SJCRH30 (cell line): ENCODE measurements around the gene IKZF3. TPM values are rescaled to one million over a fixed set of nuclear protein-coding genes. Genes with fewer than 3 reads are reported as not detected.

Source experiments
- DNase-seq, 2 experiments: peaks; one replicate each; pipeline ENCODE4 v3.0.0-alpha.2; 2015 to 2020
- H3K27ac ChIP-seq: fragments of 250-450 bp; sonication (Bioruptor Pico); 2 replicates; pipeline ENCODE4 v1.5.1; 2020; ENCODE audit warnings: mild to moderate bottlenecking, moderate library complexity
- H3K27me3 ChIP-seq: fragments of 250-450 bp; sonication (Bioruptor Pico); 2 replicates; pipeline ENCODE4 v1.5.1; 2020; ENCODE audit warnings: mild to moderate bottlenecking, moderate library complexity
- H3K36me3 ChIP-seq: fragments of 250-450 bp; sonication (Bioruptor Pico); 2 replicates; pipeline ENCODE4 v1.5.1; 2020; ENCODE audit warnings: mild to moderate bottlenecking, moderate library complexity
- H3K4me1 ChIP-seq: fragments of 250-450 bp; sonication (Bioruptor Pico); 2 replicates; pipeline ENCODE4 v1.5.1; 2020; ENCODE audit warnings: mild to moderate bottlenecking, moderate library complexity
- H3K4me3 ChIP-seq: fragments of 250-450 bp; sonication (Bioruptor Pico); 2 replicates; pipeline ENCODE4 v1.5.1; 2020; ENCODE audit warnings: mild to moderate bottlenecking, moderate library complexity
- H3K9me3 ChIP-seq: fragments of 250-450 bp; sonication (Bioruptor Pico); replicated peaks from 2 replicates; pipeline ENCODE4 v1.5.1; 2020; ENCODE audit warnings: mild to moderate bottlenecking, moderate library complexity
- total RNA-seq: library from RNA; depleted of rRNA; stranded (reverse); fragments of >200 nt; shearing (Covaris generic); gene quantifications from 2 replicates; pipeline ENCODE4 v1.2.3, GENCODE V29; 2014; rRNA removed

The IKZF3 gene
- total RNA-seq, 1 experiment from 2014 or later: not detected

DNA sequence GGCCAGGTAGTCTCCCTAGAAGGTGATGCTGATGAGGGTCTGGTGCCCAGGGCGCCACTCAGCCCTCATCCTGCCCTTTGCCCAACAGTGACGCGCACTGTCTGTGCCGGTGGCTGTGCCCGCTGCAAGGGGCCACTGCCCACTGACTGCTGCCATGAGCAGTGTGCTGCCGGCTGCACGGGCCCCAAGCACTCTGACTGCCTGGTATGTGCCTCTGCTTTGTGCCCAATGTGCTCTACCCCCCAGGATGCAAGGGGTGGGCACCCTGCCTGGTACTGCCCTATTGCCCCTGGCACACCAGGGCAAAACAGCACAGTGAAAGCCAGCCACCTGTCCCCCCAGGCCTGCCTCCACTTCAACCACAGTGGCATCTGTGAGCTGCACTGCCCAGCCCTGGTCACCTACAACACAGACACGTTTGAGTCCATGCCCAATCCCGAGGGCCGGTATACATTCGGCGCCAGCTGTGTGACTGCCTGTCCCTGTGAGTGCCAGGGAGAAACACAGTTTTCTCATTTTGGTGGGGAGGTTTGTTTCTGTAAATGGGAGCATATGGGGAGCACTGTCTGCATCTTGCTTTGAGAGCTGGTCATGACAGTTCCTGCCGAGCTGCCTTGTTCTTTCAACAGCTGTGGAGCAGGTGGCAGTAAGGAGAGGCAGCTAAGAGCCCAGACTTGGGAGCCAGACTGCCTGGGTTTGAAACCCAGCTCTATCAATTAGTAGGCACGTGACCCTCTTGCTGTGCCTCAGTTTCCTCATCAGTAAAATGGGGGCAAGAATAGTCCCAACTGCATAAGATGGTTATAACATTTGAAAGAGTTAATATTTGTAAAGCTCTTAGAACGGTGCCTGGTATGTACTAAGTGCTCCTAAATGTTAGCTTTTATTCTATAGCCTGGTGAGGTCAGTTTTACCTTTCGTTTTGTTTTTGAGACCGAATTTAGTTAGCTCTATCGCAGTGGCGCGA, 153.8 kb downstream of the IKZF3 start:
- no peaks in the 10 kb centered on the region for H3K9me3 ChIP-seq
- no peaks in the 10 kb centered on the region for H3K27me3 ChIP-seq
- DNase-seq: no peak
- no peak overlapping the region for H3K4me3 ChIP-seq
- no peak overlapping the region for H3K27ac ChIP-seq
- no peaks in the 10 kb centered on the region for H3K4me1 ChIP-seq
- H3K36me3 ChIP-seq: no peaks in the 10 kb centered on the region

GRCh38 chr17:39709319-39709997, 154.7 kb downstream of the IKZF3 start:
- Histone ChIP-seq H3K27me3 (no peaks in the 10 kb centered on the region), H3K9me3 (no peaks in the 10 kb centered on the region), H3K4me3 (no peak overlapping the region), H3K36me3 (no peaks in the 10 kb centered on the region), H3K27ac (no peak overlapping the region), H3K4me1 (no peaks in the 10 kb centered on the region)
- DNase-seq: no peak

Other genes with a start within 250 kb of the IKZF3 start
- not detected in 2 replicates for gene PPP1R1B, start 237.4 kb downstream of the IKZF3 start, total RNA-seq
- 21.8 and 22.7 TPM in 2 replicates for gene STARD3, start 227.2 kb downstream of the IKZF3 start, total RNA-seq
- 0.53 and 0.73 TPM in 2 replicates for gene TCAP, start 199.0 kb downstream of the IKZF3 start, total RNA-seq
- 0.71 TPM in 1 of 2 replicates, not detected in the other for gene PNMT, start 195.9 kb downstream of the IKZF3 start, total RNA-seq
- 1.9 and 3.1 TPM in 2 replicates for gene PGAP3, start 176.3 kb downstream of the IKZF3 start, total RNA-seq
- gene ERBB2, start 164.2 kb downstream of the IKZF3 start, total RNA-seq: 8.7 and 9.1 TPM in 2 replicates
- 23.6 and 25.8 TPM in 2 replicates for gene MIEN1, start 133.8 kb downstream of the IKZF3 start, total RNA-seq
- gene GRB7, start 126.4 kb downstream of the IKZF3 start, total RNA-seq: not detected in 2 replicates
- gene ZPBP2, start 3.9 kb upstream of the IKZF3 start, total RNA-seq: not detected in 2 replicates
- gene GSDMB, start 54.3 kb upstream of the IKZF3 start, total RNA-seq: 1.9 and 2.1 TPM in 2 replicates
- gene ORMDL3, start 63.3 kb upstream of the IKZF3 start, total RNA-seq: 27.5 and 27.8 TPM in 2 replicates
- gene LRRC3C, start 63.4 kb upstream of the IKZF3 start, total RNA-seq: not detected in 2 replicates
- gene GSDMA, start 98.7 kb upstream of the IKZF3 start, total RNA-seq: not detected in 2 replicates
- 128 and 129 TPM in 2 replicates for gene PSMD3, start 116.5 kb upstream of the IKZF3 start, total RNA-seq
- 0.55 and 1.4 TPM in 2 replicates for gene CSF3, start 151.1 kb upstream of the IKZF3 start, total RNA-seq
- gene MED24, start 190.1 kb upstream of the IKZF3 start, total RNA-seq: 41.8 and 55.0 TPM in 2 replicates
- gene THRA, start 198.7 kb upstream of the IKZF3 start, total RNA-seq: 13.3 and 14.4 TPM in 2 replicates
- 1.0 and 1.4 TPM in 2 replicates for gene NR1D1, start 236.3 kb upstream of the IKZF3 start, total RNA-seq